ENCODE results near the gene RPTOR.
"Not testable (repeated sequence)": the region's sequence is repeated elsewhere in the genome, so short reads cannot be mapped to it uniquely, and the experiment has no call there.

RPTOR gene

DNA sequence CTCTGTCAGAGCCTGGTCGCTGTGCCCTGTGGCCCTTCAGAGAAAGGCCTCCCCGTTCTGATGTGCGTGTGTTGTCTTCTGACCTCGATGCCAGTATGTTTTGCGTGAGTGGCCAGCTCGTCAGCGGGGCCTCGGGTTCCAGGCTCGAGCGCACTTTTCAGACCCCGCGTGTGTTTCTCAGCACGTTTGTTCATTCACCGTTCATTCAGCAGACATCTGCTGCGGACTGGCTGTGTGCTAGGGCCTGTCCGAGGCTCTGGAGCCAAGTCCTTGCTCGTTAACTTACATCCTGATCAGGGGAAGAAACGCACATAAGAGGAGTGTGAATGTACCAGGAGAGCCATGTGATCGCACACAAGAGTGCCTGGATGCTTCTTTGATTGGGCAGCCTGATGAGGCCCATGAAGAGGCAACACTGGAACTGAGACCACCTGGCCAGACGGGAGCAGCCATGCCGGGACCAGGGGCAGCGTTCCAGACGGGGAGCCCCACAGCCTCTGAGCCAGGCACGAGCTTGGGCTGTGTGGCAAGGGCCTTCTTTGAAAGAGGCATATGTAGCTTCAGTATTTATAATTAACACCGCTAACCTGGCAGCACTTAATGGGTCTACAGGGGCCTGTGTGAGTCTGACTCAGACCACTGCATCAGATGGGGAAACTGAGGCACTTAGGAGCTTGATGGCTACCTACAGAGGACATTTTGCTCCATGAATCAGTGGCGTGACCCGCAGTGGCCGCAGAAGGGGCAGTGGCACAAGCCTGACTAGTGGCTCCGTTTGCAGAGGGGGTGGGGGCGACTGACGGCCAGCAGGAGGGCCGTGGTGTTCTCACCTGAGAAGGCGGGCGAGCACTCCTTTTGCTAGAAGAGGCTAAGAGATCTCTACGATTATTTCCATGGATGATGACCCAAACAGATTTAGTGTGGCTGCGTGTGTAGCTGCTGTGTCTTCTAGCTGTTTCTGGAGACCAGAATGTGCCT is 259.1 kb downstream of the RPTOR start:
- DNase-seq = no peak

DNA sequence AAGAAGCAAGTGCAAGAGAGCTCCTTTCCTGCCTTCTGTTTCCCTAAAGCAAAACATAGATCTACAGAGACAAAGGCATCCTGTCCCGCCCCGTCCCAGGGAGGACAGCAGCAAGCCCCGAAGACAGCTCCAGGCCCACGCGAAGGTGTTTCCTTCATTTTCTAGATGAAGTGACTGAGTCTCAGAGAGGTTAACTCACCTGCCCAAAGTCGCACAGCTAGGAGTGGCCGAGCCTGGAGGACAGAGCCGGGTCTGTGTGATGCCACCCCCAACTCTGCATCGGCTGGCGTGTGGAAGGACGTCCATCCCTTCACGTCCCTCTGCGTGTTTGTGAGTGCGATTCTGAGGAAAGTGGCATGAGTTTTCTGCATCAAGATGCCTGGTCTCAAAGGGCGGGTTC is 259.8 kb downstream of the RPTOR start:
- no peak for DNase-seq

DNA sequence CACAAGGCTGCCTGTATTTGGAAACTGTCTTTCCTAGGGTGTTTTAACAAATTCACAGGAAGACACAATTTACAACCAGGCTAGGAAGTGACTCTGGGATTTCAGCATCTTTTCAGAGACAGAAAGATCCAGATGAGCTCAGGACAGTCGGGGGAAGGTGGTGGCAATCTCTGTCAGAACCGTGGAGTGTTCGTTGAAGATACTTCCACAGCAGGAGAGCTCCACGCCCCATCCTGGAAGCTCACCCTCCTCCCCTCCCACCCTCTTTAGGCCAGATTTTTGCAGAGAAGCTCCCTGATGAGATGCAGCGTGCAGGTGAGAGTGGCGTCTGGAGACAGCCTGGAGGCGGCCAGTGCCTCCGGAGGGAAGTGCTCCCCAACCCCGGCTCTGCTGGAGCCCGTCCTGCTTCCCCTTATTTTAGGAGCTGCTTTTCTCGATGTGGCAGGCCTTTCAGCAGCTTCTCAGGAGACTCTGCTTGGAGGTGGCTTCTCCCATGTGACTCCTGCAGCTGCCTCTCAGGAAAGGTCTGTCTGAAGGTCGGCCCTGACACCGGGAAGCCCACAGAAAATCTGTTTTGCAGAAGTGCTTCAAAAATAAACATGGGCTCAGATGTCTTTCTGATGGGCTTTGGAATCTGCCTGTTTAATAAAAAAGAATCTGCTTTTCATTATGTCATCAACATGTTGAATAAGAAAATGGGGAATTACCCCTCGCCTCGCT is 260.6 kb downstream of the RPTOR start:
- no peak for DNase-seq

DNA sequence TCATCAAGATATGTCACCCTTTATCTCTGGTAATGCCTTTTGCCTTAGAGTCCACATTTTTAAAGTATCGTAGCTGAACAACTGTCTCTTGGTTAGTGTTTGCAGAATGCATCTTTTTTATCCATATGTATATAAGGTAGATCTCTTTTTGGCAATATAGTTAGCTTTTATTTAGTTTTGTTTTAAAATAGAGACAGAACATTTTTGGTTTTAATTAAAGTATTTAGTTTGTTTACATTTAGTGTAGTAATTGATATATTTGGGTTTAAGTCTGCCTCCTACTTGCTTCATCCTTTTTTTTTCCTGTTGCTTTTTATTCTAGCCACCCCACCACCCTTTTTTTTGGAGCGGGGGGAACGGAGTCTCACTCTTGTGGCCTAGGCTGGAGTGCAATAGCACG is 262.4 kb downstream of the RPTOR start:
- DNase-seq = no peak

DNA sequence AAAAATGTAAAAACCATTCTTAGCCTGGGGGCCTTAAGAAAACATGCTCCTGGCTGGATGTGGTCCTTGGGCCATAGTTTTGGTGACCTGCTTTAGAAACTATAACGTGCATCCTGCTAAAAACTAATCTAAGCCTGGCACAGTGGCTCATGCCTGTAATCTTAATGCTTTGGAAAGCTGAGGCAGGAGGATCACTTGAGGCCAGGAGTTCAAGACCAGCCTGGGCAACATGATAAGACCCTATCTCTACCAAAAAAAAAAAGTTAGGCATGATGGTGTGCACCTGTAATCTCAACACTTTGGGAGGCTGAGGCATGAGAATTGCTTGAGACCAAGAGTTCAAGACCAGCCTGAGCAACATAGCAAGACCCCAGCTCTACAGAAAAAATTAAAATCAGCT is 263.2 kb downstream of the RPTOR start:
- no peak for DNase-seq

DNA sequence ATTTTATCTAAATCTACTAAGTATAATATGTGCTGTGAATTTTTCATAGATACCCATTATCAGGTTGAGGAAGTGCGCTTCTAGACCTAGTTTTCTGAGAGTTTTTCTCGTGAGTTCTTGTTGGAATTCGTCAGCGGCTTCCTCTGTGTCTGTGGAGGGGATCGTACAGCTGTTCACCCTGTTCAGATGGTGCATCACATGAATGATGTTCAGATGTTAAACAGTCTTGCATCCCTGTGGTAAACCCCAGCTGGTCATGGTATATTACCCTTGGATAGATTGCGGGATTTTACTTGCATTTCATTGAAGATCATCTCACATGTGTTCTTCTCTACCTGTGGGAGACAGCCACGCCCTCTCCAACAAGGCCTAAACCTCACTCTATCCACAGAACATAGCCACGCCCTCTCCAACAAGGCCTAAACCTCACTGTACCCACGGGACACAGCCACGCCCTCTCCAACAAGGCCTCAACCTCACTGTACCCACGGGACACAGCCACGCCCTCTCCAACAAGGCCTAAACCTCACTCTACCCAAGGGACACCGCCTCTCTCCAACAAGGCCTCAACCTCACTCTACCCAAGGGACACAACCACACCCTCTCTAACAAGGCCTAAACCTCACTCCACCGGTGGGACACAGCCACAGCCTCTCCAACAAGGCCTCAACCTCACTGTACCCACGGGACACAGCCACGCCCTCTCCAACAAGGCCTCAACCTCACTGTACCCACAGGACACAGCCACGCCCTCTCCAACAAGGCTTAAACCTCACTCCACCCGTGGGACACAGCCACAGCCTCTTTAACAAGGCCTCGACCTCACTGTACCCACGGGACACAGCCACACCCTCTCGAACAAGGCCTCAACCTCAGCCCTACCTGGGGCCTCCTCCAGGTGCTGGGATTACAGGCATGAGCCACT is 266.8 kb downstream of the RPTOR start:
- no peak for DNase-seq

DNA sequence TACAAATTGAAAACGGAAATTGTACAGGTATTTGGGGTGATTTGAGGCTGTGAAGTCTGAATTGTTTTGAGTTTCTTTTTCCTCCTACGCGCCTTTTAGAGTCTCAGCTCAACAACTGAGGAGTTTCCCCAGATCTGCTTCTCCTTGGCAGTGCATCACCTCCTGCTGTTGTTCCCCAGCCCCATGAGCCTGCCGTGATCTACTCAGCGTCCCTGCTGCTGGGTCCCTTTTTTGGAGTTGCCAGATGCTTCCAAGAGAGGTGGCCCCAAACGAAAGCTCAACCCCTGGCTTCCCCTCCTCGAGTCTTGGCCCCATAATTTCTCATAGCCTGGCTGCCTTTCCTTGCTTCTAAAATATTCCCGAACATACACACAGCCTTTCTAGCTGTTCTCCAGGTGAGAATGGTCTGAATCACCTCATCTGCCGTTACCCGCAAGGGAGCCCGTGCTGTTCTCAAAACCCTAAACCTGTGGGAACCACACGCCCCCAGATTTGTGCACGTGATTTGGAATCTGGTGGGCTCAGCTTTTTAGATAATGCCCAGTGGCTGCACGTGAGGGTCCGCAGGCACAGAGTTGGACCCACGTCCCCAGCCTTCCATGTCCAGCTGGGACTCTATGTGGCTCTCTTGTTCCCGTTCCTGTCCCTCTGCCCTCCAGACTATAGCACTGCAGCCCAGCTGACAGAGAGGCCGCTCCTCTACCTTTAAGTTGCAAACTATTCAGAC is 267.9 kb downstream of the RPTOR start:
- DNase-seq = no peak

DNA sequence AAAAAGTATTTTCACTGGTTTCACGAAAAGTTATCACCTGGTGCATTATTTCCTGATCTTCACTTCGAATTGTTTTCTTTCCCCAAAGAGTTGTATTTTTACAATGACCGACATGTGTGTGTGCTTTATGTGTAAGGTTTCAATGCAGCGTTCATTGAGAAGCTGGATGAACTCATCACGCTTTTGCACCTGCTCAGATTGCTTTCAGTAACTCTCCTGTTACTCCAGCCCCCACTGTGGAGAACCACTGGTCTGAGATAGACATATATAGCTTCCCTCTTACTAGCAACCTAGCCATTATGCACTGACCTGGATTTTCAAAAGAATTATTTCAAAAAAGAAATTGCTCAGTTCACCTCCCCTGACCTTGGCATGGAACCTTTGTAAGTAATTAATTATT is 268.7 kb downstream of the RPTOR start:
- DNase-seq = no peak

DNA sequence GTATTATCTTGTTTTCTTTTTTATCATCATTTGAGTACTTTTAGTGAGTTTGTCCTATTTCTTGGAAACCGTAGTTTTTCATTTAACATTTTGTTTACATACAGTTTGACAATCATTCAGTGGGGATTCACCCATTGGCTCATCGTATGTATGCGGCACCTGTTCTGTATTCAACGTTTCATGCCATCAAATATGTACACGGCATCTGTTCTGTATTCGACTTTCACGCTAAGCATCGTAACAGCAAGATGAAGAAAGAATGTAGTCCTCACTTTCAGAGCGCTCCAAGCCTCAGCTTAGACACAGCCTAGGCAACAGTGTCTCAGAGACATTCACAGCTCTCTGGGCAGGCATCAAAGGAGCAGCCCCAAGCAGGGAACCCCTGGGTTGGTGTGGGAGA is 269.9 kb downstream of the RPTOR start:
- no peak for DNase-seq

DNA sequence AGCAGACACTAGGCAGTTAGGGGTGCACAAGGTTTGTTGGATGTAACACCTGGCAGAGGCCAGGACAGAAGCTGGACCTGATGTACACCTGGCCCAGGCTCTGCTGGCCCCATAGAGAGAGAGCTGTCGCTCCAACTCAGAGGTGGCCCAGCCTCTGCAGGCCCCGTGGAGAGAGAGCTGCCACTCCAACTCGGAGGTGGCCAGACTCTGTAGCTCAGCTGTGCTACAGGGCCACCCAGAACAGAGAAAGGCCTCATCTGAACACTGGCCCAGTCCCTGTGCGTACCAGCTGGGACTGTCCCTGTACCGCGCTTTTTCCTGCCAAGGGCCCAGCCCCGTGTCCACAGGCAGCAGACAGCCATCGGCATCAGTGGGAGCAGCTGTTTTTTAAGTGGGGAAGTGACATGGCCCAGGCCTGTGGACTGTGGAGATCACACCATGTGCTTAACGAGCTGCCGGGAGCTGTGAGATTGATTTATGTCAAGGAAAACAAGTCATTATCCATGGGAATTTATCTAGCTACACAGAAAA is 270.6 kb downstream of the RPTOR start:
- no peak for DNase-seq

DNA sequence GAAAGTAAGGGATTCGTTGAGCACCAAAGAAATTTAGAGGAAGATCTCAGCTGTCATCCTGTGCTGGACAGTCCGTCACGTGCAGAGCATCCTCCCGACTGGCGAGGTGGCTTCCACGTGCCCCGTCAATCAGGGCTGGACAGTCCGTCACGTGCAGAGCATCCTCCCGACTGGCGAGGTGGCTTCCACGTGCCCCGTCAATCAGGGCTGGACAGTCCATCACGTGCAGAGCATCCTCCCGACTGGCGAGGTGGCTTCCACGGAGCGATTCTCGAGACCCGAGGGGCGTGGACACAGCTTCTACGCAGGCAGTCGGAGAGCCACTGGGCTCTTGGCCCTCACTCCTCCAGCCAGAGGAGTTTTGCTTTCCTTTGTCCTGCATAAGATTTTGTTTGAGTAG is 271.1 kb downstream of the RPTOR start:
- DNase-seq = not testable (repeated sequence)

DNA sequence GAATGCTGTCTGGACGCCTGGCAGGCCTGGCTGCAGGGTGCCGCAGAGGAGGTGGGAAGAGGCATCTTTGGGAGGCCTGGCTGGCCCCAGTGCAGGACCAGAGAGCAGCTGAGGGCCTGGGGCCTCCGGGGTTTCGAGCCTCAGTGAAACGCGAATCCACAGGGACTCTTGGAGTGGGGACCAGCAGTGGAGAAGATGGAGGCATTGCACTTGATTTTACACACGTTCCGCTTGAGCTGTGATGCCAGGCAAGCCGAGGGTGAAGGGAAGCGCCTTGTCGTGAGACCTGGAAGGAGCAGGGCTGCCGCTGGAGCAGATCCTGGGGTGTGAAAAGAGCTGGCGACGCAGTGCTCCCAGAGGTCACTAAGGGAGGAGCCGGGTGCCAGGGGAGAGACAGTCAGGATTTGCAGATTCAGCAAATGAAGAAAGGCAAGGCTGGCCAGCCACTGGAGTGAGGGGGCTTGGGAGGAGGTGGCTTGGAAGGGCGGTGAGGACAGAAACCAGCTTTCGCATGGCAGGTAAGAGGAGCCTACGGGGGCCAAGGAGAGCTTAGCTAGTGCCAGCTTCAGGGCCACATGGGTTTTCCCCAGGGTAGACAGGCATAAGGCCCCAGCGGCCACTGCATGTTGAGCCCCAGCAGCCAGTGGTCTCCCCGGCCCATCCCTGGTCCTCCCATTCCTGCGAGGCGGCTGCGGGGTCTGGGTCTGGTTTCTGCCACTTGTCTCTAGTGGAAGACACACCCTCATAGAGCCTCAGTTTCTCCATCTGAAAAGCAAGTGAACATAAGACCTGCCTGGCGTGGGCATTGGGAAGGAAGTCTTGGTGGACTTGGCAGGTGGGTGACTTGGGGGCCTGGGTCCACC is 271.8 kb downstream of the RPTOR start:
- DNase-seq = no peak

DNA sequence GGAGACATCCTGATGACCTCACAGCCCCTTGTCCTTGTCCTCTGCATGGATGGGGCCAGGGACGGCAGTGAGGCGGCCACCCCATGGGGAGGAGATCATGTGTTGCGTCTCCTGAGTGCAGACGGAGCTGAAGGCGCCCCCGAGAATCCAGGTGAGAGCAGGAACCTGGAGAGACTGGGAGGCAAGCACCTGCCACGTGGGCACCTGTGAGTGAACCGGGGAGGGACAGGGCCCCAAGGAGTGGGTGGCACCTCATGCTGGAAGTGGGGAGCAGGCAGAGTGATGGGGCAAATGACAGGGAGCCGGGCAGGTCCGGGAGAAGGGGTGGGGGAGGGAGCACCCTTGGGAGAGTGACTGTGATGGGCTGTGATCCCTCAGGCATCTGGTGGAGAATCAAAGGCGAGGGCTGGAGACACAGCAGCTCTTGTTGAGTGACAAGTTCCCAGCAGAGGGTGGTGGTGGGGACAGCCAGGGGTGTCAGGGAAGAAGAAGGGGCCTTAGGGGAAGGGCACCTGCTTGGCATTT is 272.7 kb downstream of the RPTOR start:
- DNase-seq = no peak

DNA sequence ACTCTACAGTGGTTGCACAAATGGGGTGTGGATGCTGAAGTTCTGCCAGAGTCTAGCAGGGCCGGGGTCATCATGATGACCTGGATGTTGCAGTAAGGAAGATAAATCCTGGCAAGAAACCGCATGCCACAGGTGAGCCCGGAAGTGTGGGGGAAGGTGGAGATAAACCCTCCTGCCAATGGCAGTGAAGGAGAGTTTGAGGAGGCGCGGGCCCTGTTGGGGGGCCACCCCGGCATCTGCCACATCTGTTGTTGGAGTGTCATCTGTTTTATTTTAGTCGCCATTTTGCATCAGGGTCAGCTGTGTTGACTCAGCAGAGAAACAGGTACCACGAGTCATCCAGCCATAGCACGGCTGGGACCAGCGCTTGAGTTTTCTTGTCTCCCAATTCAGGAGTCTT is 273.2 kb downstream of the RPTOR start:
- no peak for DNase-seq

DNA sequence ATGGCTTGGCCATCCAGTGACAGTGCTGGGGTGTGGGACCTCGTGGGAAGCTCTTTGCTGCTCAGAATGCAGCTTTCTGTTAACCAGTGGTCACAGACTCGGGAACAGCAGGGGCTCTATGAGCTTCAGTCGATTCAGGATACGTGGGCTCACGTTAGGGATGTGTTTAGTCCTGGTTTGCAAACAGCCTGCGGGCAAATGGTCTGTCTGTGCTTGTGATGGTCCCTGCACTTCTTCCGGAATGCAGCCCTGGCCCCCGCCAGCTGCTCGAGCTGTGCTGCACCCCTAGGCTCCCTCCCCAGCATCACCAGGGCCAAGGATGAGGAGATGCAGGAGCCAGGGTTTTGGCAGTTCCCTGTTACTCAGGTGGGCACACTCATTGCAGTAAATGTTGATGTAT is 274.2 kb downstream of the RPTOR start:
- no peak for DNase-seq

DNA sequence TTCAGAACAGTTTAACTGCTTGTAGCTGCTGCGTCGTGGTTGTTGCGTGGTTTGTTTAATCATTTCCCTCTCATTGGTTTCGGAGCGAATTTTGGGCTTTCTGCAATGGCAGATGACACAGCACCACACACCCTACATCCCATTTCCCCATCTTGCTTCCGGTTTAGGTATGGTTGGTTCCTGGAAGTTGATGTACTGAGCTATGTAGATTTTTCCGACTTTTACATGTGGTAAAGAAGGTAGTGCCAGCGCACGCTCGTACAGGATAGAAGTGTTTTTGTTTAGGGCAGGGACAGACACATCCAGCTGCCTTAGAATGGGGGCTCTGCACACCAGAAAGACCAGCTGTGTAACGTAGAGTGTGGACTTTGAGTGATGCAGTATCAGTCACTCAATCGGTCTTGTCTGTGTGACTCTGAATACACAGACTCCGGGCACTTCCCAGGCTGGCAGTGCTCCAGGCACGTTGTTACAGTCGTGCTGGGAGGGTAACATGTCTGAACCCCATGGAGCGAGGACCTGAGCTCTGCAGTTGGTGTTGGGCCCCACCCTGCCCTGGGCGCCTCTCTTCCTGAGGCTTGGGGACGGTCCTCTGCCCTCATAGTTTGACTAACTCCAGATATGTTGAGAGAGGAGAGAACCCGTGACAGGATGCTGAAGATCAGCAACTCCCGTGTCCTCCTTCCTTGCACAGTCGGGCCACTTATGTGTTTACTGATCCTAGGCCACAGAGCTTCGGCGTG is 275.0 kb downstream of the RPTOR start:
- no peak for DNase-seq

DNA sequence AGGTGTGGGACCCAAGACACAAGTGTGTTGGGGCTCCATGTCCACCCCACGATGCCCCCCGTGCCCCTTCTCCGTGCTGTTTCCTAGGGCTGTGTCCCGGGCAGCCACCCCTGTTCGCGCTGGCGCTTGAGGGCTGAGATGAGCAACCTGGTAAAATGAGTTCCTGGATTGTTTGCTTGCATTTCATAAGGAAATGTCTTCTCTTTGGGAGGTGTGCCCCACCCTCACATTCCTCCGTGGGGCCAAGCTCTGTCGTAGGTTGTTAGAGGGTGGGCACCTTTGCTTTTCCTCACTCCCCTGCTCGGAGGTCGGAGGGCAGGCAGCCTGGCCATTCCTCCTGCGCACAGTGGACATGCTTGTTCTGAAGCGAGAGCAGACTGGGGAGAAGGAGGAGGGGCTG is 275.7 kb downstream of the RPTOR start:
- DNase-seq = no peak

DNA sequence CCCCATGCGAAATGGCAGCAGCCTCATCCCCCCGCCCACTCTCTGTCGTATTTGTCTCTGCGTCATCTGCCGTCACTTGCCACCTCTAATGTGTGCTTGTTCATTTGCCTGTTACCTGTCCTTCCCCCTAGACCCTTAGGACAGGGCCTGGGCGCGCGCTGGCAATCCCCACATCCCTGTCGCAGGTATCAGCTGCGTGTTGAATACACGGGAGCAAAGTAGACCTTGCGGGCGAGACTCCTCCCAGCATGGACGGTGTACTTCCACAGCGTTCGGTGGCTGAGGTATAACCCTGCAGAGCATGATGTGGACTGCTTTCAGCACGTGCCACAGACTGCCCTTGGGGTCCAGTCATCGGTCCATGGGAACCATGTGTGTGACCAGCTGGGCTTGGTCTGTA is 276.9 kb downstream of the RPTOR start:
- DNase-seq = no peak

DNA sequence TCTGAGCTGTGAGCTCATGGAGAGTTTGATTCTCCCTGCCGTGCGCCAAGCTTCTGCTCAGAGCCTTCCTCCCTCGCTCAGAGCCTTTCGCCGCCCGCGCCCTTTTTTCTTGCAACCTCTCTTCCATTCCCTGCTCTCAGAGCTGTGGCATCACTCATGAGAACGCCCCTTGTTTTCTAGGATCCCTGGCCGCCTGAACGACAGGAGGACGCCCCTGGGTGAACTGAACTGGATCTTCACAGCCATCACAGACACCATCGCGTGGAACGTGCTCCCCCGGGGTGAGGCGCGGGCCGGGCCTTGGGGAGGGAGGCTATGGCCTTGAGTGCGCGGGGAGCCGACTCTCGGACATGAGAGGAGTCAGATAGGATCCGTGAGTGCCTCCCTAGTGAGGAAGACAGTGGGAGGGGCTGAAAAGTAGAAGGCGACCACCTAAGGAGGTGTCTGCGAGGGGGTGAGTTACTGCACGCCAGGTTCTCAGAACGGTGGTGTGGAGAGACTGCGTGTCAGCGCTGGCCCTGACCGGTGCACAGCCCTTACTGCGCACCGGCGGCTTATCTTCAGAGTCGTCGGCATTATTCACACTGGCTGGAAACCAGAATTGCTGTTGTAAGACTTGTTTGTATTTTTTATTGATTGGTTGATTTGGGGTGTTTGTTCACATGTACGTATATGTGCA is 277.5 kb downstream of the RPTOR start:
- no peak for DNase-seq

All from NCI-H82 (cell line).